Endothelial cell of umbilical vein (primary cell): ENCODE results near the gene ZNF365. TPM values are rescaled to one million over a fixed set of nuclear protein-coding genes. Genes with fewer than 3 reads are reported as not detected.

ENCODE experiments used
- BruUV-seq: library from RNA; stranded (reverse); fragments of 400-500 nt; replicated peaks from 2 replicates; lab custom pipeline; 2021; lab: Mats Ljungman, UMichigan
- CTCF ChIA-PET: fragments of 300-600, 350-600 bp; sonication (Branson Sonifier 250); formaldehyde crosslinking; loops from one replicate; lab custom pipeline; 2021; ENCODE audit warnings: antibody characterized with exemption, inconsistent platforms; lab: Charles Lee
- POLR2A ChIA-PET: fragments of 300-600, 350-600 bp; sonication (Branson Sonifier 250); formaldehyde crosslinking; loops from one replicate; lab custom pipeline; 2021; ENCODE audit warnings: antibody characterized with exemption, inconsistent platforms; lab: Charles Lee
- DNase-seq: peaks from one replicate; pipeline ENCODE4 v3.0.0-alpha.2; 2011; ENCODE audit warnings: low read depth, low spot score
- FAIRE-seq: peaks from 2 replicates; lab custom pipeline; 2011; peaks lifted over from hg19 to GRCh38; lab: Jason Lieb, UNC
- H2AFZ ChIP-seq: 2 replicates; pipeline ENCODE4 v1.6.0; 2012; ENCODE audit warnings: low read depth, low read length, control low read depth, inconsistent platforms
- H3K27ac ChIP-seq: 2 replicates; pipeline ENCODE4 v1.5.1; 2011; ENCODE audit warnings: low read depth, mild to moderate bottlenecking, control low read depth, low read length, moderate library complexity; ENCODE audit not compliant: insufficient read depth
- H3K27me3 ChIP-seq, 2 experiments: 2 replicates each; pipeline versions ENCODE4 v1.6.0 to v1.6.1; 2011; ENCODE audit warnings: low read length in 2 of 2, mixed read lengths in 1 of 2; ENCODE audit not compliant: control insufficient read depth in 2 of 2, insufficient read depth in 2 of 2
- H3K36me3 ChIP-seq, 2 experiments: 2 replicates in 1 of 2; 3 replicates in 1 of 2; pipeline ENCODE4 v1.5.1; 2011; ENCODE audit warnings: low read length in 2 of 2, mild to moderate bottlenecking in 1 of 2, moderate library complexity in 1 of 2; ENCODE audit not compliant: control insufficient read depth in 2 of 2, insufficient read depth in 2 of 2; ENCODE audit errors: extremely low read depth in 1 of 2
- H3K4me1 ChIP-seq: 3 replicates; pipeline ENCODE4 v1.5.1; 2011; ENCODE audit warnings: mild to moderate bottlenecking, low read length; ENCODE audit not compliant: control insufficient read depth, insufficient read depth; ENCODE audit errors: extremely low read depth
- H3K4me2 ChIP-seq: 2 replicates; pipeline ENCODE4 v1.6.1; 2011; ENCODE audit warnings: low read length, control low read depth, mixed read lengths; ENCODE audit not compliant: insufficient read depth
- H3K4me3 ChIP-seq, 3 experiments: fragments of 200-600 bp in 1 of 3; sonication (generic), shearing (Covaris generic) in 1 of 3; replicated peaks in 1 of 3; 2 replicates each; pipeline ENCODE4 v1.5.1; 2011 to 2016; ENCODE audit warnings: control low read depth in 3 of 3, low read length in 3 of 3, mild to moderate bottlenecking in 2 of 3, inconsistent platforms in 1 of 3, low read depth in 1 of 3, moderate library complexity in 1 of 3; ENCODE audit not compliant: insufficient read depth in 1 of 3
- H3K79me2 ChIP-seq: 2 replicates; pipeline ENCODE4 v1.6.0; 2012; ENCODE audit warnings: low read length, inconsistent platforms; ENCODE audit not compliant: control insufficient read depth, insufficient read depth
- H3K9ac ChIP-seq: replicated peaks from 2 replicates; pipeline ENCODE3; 2011; ENCODE audit warnings: low read length, control low read depth; ENCODE audit not compliant: insufficient read depth; ENCODE audit errors: extremely low read depth
- H3K9me1 ChIP-seq: replicated peaks from 3 replicates; pipeline ENCODE4 v1.6.0; 2011; ENCODE audit warnings: mild to moderate bottlenecking, low read length; ENCODE audit not compliant: control insufficient read depth, insufficient read depth; ENCODE audit errors: extremely low read depth
- H3K9me3 ChIP-seq: replicated peaks from 2 replicates; pipeline ENCODE4 v1.5.1; 2012; ENCODE audit warnings: low read length, inconsistent platforms; ENCODE audit not compliant: control insufficient read depth, insufficient read depth
- H4K20me1 ChIP-seq: replicated peaks from 2 replicates; pipeline ENCODE3; 2011; ENCODE audit warnings: mild to moderate bottlenecking, low read length; ENCODE audit not compliant: control insufficient read depth, insufficient read depth; ENCODE audit errors: extremely low read depth
- CTCF ChIP-seq, 2 donors: IDR thresholded peaks; 1 replicate in 1 of 2; 2 replicates in 1 of 2; pipeline ENCODE4 v1.5.1; 2011; ENCODE audit warnings: low read length in 2 of 2, mild to moderate bottlenecking in 2 of 2, moderate library complexity in 2 of 2, control low read depth in 1 of 2, inconsistent platforms in 1 of 2, low read depth in 1 of 2; ENCODE audit not compliant: insufficient read depth in 1 of 2; ENCODE audit errors: extremely low read depth in 1 of 2
- EZH2 ChIP-seq: IDR thresholded peaks from 2 replicates; pipeline ENCODE4 v1.6.1; 2012; ENCODE audit warnings: borderline replicate concordance, low read depth, mild to moderate bottlenecking, moderate library complexity, low read length, inconsistent platforms; ENCODE audit not compliant: severe bottlenecking
- FOS ChIP-seq: IDR thresholded peaks from 2 replicates; pipeline ENCODE4 v1.6.1; 2011; ENCODE audit warnings: mild to moderate bottlenecking, low read length, moderate library complexity, borderline replicate concordance; ENCODE audit not compliant: insufficient read depth
- GATA2 ChIP-seq: IDR thresholded peaks from 2 replicates; pipeline ENCODE4 v1.7.0; 2011; ENCODE audit warnings: low read depth, mild to moderate bottlenecking, moderate library complexity, mixed read lengths, low read length; ENCODE audit not compliant: insufficient read length, insufficient read depth
- JUN ChIP-seq: IDR thresholded peaks from 2 replicates; pipeline ENCODE4 v1.6.1; 2011; ENCODE audit warnings: borderline replicate concordance, low read depth; ENCODE audit not compliant: insufficient read length, insufficient read depth
- MYC ChIP-seq: IDR thresholded peaks from one replicate; pipeline ENCODE4 v1.6.1; 2011; ENCODE audit warnings: mild to moderate bottlenecking, low read depth, low read length
- POLR2A ChIP-seq: IDR thresholded peaks from 2 replicates; pipeline ENCODE4 v1.6.1; 2012; ENCODE audit warnings: low read depth, mild to moderate bottlenecking, control low read depth, low read length
- POLR2AphosphoS5 ChIP-seq: IDR thresholded peaks from 2 replicates; pipeline ENCODE4 v1.6.1; 2012; ENCODE audit warnings: low read depth, mild to moderate bottlenecking, control low read depth, low read length, moderate library complexity; ENCODE audit not compliant: insufficient read depth
- dilution Hi-C: fragments of 300-500 bp; cut with MboI; formaldehyde crosslinking; loops from one replicate; pipeline ENCODE4 v1.15.0; 2019; ENCODE audit warnings: low sequenced_read_pairs; ENCODE audit not compliant: extremely low pct_ligation_motif_present
- intact Hi-C: fragments of 100-400 bp; cut with micrococcal nuclease; formaldehyde crosslinking; loops from one replicate; pipeline ENCODE4 v1.10.0; 2022
- polyA plus RNA-seq, 4 experiments: library from polyadenylated mRNA; depleted of rRNA in 3 of 4; stranded (reverse) in 3 of 4; unstranded in 1 of 4; fragments of >200 nt; gene quantifications; 2 replicates each; pipeline versions ENCODE4 v1.2.1 to v1.2.3, GENCODE V29; 2011 to 2012; ENCODE audit warnings: missing spikeins in 1 of 4
- total RNA-seq: library from RNA; stranded (reverse); gene quantifications from 2 replicates; pipeline ENCODE4 v1.2.3, GENCODE V29; 2021
- TF ChIP-seq, protein P1 (sequence below): IDR thresholded peaks from 2 replicates; pipeline ENCODE4 v1.6.1; 2011; ENCODE audit not compliant: insufficient read depth, insufficient read length

Gene ZNF365
- total and polyA plus RNA-seq, 2 donors (not counting 3 experiments of a cell fraction or from before 2014, with no cell fraction given): 1.3 to 2.9 TPM

GRCh38 chr10:62354916-62355315, 19.3 kb upstream of the ZNF365 start:
- intact Hi-C loops (no loop called here), dilution Hi-C loops (no loop called here)
- H3K27me3 ChIP-seq: no peaks in the 10 kb centered on the region
- no peak overlapping the region for H3K4me2 ChIP-seq
- no peak overlapping the region for H3K4me3 ChIP-seq
- H3K9me1 ChIP-seq: no peaks in the 10 kb centered on the region
- CTCF ChIA-PET: no interaction called here
- TF ChIP-seq JUN: no peak
- no peak for TF ChIP-seq CTCF (IDR thresholded peaks at IDR 0.05; ENCODE audit: extremely low read depth in 1 of 2, insufficient read depth in 1 of 2, low read depth in 1 of 2, low read length in 2 of 2)
- TF ChIP-seq, protein P1, sequence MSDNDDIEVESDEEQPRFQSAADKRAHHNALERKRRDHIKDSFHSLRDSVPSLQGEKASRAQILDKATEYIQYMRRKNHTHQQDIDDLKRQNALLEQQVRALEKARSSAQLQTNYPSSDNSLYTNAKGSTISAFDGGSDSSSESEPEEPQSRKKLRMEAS: no peak
- TF ChIP-seq EZH2: no peak
- TF ChIP-seq POLR2AphosphoS5: no peak
- TF ChIP-seq POLR2A: no peak
- TF ChIP-seq GATA2: no peak
- TF ChIP-seq MYC: no peak
- TF ChIP-seq FOS: no peak
- no peaks in the 10 kb centered on the region for H3K36me3 ChIP-seq
- DNase-seq (no peak), FAIRE-seq (no peak)
- H3K4me1 ChIP-seq: no peaks in the 10 kb centered on the region
- no peak overlapping the region for H3K9ac ChIP-seq
- H4K20me1 ChIP-seq: no peaks in the 10 kb centered on the region
- H3K27ac ChIP-seq: no peak overlapping the region
- POLR2A ChIA-PET: no interaction called here
- BruUV-seq: no TSS peak
- H3K9me3 ChIP-seq: no peaks in the 10 kb centered on the region
- H3K79me2 ChIP-seq: no peaks in the 10 kb centered on the region
- no peak overlapping the region for H2AFZ ChIP-seq
